ENCODE data around the gene MAP3K8. TPM values are rescaled to one million over a fixed set of nuclear protein-coding genes. Genes with fewer than 3 reads are reported as not detected.

Gene MAP3K8
- total RNA-seq, 1 donor from 2014 or later = 34.0 TPM

- ATAC-seq (no peak), DNase-seq (no peak)
- intact Hi-C loops (cut with DNase I) = no loop called here
- Histone ChIP-seq H3K27me3 (ENCODE audit: low read depth) (no peaks in the 10 kb centered on the region), H3K4me1 (peaks cover 5% of the 10 kb centered on the region), H3K9me3 (no peaks in the 10 kb centered on the region), H3K36me3 (no peaks in the 10 kb centered on the region), H3K4me3 (no peak overlapping the region), H3K27ac (no peak overlapping the region)
- TF ChIP-seq, protein P1, sequence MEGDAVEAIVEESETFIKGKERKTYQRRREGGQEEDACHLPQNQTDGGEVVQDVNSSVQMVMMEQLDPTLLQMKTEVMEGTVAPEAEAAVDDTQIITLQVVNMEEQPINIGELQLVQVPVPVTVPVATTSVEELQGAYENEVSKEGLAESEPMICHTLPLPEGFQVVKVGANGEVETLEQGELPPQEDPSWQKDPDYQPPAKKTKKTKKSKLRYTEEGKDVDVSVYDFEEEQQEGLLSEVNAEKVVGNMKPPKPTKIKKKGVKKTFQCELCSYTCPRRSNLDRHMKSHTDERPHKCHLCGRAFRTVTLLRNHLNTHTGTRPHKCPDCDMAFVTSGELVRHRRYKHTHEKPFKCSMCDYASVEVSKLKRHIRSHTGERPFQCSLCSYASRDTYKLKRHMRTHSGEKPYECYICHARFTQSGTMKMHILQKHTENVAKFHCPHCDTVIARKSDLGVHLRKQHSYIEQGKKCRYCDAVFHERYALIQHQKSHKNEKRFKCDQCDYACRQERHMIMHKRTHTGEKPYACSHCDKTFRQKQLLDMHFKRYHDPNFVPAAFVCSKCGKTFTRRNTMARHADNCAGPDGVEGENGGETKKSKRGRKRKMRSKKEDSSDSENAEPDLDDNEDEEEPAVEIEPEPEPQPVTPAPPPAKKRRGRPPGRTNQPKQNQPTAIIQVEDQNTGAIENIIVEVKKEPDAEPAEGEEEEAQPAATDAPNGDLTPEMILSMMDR (IDR thresholded peaks at IDR 0.05) = no peak
These were observed 43.8 kb upstream of the MAP3K8 start for GRCh38 chr10:30390207-30390606.

- Histone ChIP-seq H3K27me3 (ENCODE audit: low read depth) (no peaks in the 10 kb centered on the region), H3K9me3 (no peaks in the 10 kb centered on the region), H3K27ac (no peak overlapping the region), H3K36me3 (no peaks in the 10 kb centered on the region), H3K4me1 (peaks cover 5% of the 10 kb centered on the region), H3K4me3 (no peak overlapping the region)
- DNase-seq (no peak), ATAC-seq (no peak)
- intact Hi-C loops (cut with DNase I) = no loop called here
- TF ChIP-seq, protein P1 (IDR thresholded peaks at IDR 0.05) = no peak
These were observed 42.7 kb upstream of the MAP3K8 start for GRCh38 chr10:30391266-30391665.

- peak; percentile 99 for ATAC-seq
- Histone ChIP-seq H3K4me3 (peak overlapping the region; percentile 40), H3K36me3 (no peaks in the 10 kb centered on the region), H3K27me3 (ENCODE audit: low read depth) (no peaks in the 10 kb centered on the region), H3K9me3 (no peaks in the 10 kb centered on the region), H3K4me1 (peaks cover 5% of the 10 kb centered on the region), H3K27ac (no peak overlapping the region)
- intact Hi-C loops (cut with DNase I) = no loop called here
- TF ChIP-seq, protein P1 (IDR thresholded peaks at IDR 0.05) = peak; percentile 96
- peak; percentile 84 for DNase-seq
These were observed 41.4 kb upstream of the MAP3K8 start for GRCh38 chr10:30392564-30392990.

GRCh38 chr10:30396293-30396692, 37.7 kb upstream of the MAP3K8 start:
- intact Hi-C loops (cut with DNase I) = no loop called here

GRCh38 chr10:30396698-30397097, 37.3 kb upstream of the MAP3K8 start:
- Histone ChIP-seq H3K4me1 (peaks cover 5% of the 10 kb centered on the region), H3K9me3 (no peaks in the 10 kb centered on the region), H3K27ac (no peak overlapping the region), H3K36me3 (no peaks in the 10 kb centered on the region), H3K4me3 (no peak overlapping the region), H3K27me3 (ENCODE audit: low read depth) (no peaks in the 10 kb centered on the region)
- TF ChIP-seq, protein P1 (IDR thresholded peaks at IDR 0.05) = no peak
- ATAC-seq = no peak
- intact Hi-C loops (cut with DNase I) = no loop called here
- DNase-seq = no peak

More at GRCh38 chr10:30396293-30396692, 37.7 kb upstream of the MAP3K8 start:
- TF ChIP-seq, protein P1 (IDR thresholded peaks at IDR 0.05) = no peak
- H3K4me3 ChIP-seq = no peak overlapping the region
- DNase-seq (no peak), ATAC-seq (no peak)
- no peaks in the 10 kb centered on the region for H3K27me3 ChIP-seq (ENCODE audit: low read depth)
- H3K36me3 ChIP-seq = no peaks in the 10 kb centered on the region
- H3K27ac ChIP-seq = no peak overlapping the region
- no peaks in the 10 kb centered on the region for H3K9me3 ChIP-seq
- peaks cover 5% of the 10 kb centered on the region for H3K4me1 ChIP-seq

DNA sequence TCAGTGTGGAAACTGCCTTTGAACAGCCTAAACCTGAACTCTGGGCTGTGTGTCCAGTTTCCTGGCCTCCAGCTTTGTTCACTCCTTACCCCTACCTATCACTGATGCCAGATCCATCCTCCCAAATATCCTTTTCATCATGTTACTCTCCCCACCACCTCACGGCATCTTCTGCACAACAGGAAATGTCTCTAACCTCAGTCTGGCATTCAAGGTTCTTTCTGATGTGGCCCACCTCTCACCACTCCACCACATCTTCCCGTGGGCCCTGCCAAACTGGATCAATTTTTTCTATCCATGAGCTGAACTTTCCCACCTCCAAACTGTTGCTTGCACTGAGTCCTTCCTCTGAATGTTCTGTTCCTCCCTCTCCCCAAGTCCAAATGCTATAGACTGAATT, 35.8 kb upstream of the MAP3K8 start:
- no peak for DNase-seq

More for the DNA sequence above, 35.8 kb upstream of the MAP3K8 start:
- intact Hi-C loops (cut with DNase I) = no loop called here
- H3K27ac ChIP-seq = no peak overlapping the region
- TF ChIP-seq, protein P1 (IDR thresholded peaks at IDR 0.05) = no peak
- H3K9me3 ChIP-seq = no peaks in the 10 kb centered on the region
- no peak for ATAC-seq
- no peak overlapping the region for H3K4me3 ChIP-seq
- H3K4me1 ChIP-seq = no peaks in the 10 kb centered on the region
- no peaks in the 10 kb centered on the region for H3K36me3 ChIP-seq
- no peaks in the 10 kb centered on the region for H3K27me3 ChIP-seq (ENCODE audit: low read depth)

All from lower lobe of right lung (tissue), 2 donors.